HG03521 (cell line): Measurements from ENCODE around the gene TP53BP1.
"Not testable (repeated sequence)": the region's sequence is repeated elsewhere in the genome, so short reads cannot be mapped to it uniquely, and the experiment has no call there.

Experiments used
- ATAC-seq: cut with Tn5 transposase; IDR thresholded peaks from one replicate; pipeline ENCODE4 v1.9.1; 2021; ENCODE audit warnings: mild to moderate bottlenecking, moderate library complexity; ENCODE audit not compliant: unreplicated experiment

The TP53BP1 gene

DNA sequence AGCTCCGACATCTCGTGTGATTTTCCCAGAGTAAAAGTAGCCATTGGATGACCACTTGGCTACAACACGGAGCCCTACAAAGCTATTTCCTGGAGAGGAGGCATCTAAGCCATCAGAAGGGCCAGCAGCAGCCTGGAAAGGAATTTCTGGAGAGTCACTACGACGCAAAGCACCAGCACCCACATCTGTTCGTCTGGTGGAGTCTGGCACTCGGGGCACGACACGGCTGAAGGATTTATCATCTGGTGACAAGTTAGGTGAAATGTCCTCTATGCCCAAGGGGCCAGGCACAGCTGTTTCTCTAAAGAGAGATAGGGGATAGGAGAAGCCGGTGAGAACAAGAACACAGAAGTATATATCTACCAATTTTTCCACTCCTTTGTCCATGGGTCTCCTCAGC, 72.5 kb downstream of the TP53BP1 start:
- ATAC-seq: no peak

DNA sequence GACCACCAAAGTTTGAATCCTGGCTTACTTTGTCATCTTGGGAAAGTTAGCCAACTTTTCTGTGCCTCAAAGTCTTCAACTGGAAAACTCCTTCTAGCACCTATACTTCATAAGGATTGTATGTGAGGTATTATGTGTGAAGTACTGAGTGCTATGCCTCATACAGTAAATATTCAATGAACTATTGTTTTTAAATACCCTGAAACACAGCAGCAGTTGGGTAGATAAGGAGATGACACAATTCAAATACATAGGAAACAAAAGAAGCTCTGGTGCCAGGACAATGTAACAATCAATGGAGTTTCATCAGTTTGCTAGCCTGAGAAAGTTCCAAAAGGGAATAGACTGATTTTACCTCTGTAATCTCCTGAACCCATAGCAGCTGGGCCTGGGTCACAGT, 78.8 kb downstream of the TP53BP1 start:
- ATAC-seq: no peak

DNA sequence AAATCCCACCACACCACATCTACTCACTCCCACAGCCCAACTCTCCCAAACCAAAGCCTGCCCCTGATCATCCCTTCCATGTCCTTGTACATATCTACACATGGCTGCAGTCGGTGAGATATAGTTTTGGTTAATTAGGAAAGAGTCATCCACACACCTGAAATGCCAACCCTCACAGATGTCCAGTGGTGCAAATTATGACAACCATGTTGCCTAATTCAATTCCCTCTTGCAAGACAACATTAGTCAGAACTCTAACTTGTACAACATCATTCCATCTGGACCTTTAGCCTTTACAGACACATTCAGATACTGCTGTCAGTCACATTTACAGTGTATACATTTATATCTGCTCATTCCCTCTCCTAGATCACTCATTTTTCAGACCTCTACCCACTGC, 80.9 kb downstream of the TP53BP1 start:
- ATAC-seq: no peak

DNA sequence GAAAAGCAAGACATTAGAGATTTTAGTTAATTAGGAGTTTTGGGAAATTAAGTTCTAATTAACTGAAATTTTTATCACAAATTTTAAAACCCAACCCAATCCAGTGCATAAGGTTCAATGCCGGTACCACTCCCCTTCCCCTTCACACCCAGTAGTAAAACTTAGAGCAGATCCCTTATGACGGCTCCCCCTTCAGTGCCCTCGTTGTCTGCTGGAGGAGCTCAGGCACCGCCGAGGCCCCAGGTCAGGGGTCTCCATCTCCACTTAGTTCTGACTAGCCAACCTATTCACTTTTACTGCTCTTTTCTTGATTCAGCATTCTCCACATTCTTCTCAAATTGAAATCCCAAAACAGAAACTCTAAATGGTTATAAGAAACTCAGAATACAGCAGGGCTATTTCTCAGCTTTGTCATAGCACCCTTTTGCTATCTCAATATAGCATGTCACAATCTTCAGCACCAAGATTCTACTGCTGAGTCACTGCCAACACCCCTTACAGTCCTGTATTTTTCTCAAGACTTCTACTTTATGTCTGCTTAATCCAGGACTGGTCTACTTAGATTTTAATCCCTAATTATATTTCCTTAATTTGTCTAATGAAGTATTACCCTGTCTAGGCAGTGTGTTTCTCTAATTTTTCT, 82.3 kb downstream of the TP53BP1 start:
- ATAC-seq: no peak

DNA sequence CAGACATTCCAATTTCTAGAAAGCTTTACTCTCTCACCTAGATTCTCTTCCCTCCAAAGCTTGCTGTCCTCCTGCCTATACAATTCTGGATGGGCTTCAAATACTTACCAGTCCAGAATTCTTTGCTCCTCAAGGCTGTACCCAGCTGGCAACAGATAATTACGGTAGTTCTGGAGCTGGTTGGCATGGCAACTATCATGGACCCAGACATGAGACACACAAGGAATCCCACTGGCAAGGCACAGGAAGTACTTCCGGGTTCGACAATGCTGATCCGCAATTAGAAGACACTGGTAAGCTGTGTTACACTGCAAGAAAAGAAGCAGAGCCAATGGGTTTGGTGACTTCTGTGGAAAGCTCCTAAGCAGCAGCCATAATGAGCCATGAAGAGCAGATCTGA, 84.2 kb downstream of the TP53BP1 start:
- no peak for ATAC-seq

DNA sequence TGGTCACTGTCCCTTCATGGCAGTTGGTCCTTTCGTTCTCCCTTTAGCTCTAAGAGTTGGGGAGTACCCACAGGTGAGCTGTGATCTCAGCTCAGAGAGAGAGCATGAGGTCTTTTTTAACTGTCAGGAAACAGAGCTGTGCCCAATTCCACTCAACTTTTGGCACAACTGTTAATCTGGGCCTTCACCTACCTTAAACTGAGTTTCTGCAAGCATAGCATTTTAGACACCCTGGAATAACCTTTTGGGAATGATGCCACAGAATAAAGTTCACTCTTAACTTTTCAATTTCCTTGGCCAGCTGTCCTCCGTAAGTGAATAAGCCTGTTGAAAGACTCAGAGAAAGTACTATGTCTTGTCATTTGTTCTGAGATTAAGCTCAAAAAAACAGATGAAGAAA, 86.1 kb downstream of the TP53BP1 start:
- ATAC-seq: no peak

DNA sequence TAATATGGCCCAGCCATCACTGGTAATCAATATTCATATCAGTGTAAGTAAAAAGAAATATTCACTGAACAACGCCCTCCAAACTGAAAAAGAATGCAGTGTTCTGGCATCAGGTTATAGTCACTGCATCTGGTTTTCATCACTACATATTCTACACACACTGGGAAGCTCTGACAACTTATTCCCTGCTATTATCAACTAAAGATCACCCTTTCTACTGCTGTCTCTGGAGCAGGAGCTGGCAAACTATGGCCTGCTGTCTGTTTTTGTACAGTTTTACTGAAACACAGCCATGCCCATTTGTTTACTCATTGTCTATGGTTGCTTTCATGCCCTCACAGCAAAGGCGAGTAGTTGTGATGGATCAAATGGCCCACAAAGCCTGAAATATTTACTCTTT, 86.8 kb downstream of the TP53BP1 start:
- no peak for ATAC-seq

DNA sequence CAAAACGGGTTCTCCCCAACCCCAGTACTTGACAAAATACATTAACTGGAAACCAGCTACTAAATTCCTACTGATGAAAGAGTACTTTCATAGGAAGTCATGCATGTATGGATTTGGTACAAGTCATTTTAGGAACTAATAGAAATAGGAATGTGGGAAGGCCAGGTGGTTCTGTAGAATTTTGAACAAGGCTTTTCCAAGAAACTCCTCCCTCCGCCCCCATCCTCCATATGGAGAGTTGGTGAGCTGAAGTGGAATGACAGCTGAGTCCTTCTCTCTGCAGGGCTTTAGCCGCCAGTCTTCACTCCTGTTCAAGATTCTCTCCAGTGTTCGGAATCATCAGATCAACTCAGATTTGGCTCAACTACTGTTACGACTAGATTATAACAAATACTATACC, 88.8 kb downstream of the TP53BP1 start:
- ATAC-seq: no peak

DNA sequence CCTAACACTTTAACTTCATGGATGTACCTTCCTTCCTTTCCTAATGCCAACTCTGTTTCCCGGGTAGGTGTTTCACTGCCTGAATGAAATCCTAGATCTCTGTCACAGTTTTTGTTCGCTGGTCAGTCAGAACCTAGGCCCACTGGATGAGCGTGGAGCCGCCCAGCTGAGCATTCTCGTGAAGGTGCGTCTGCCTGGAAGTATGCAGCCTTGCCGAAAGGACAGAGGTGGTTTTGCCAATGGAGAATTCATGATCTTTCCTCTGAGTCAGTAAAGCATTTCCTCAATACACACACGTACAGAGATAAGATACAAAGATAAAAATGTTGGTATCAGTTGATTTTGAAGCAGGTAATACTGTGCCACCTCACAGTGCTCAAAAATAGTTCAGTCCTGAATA, 89.3 kb downstream of the TP53BP1 start:
- no peak for ATAC-seq

DNA sequence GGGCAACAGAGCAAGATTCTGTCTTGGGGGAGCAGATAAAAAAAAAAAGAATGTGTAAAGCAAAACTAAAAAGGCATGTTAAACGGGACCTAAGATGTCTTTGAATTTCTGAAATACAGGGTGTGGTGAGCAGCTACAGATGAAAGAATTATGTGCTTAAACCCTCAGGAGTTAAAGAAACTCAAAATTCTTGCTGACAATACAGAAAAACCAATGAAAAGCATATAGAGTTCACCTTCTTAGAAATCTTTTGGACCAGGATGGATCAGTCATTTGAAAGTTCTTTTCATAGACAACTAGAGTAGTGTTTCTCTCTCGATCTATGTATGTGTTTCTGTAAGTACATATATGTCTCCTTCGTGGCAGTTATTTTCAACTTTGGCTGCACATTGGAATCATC, 90.7 kb downstream of the TP53BP1 start:
- no peak for ATAC-seq

DNA sequence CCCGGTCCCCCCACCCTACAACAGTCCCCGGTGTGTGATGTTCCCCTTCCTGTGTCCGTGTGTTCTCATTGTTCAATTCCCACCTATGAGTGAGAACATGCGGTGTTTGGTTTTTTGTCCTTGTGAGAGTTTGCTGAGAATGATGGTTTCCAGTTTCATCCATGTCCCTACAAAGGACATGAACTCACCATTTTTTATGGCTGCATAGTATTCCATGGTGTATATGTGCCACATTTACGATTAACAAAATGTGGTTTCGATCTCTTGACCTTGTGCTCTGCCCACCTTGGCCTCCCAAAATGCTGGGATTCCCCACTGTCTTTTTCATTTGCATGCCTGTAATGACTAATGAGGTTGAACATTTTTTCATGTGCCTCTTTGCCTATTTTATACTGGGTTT, 99.4 kb downstream of the TP53BP1 start:
- not testable (repeated sequence) for ATAC-seq

DNA sequence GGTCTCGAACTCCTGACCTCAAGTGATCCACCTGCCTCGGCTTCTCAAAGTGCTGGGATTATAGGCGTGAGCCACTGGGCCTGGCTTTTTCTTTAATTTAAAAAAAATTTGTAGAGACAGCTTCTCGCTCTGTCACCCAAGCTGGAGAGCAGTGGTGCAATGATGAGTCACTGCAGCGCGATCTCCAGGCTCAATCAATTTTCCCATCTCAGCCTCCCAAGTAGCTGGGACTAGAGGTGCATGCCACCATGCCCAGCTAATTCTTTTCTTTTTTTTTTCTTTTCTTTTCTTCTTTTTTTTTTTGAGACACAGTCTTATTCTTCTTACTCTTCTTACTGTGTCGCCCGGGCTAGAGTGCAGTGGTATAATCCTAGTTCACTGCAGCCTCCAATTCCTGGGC, 102.2 kb downstream of the TP53BP1 start:
- ATAC-seq: no peak

DNA sequence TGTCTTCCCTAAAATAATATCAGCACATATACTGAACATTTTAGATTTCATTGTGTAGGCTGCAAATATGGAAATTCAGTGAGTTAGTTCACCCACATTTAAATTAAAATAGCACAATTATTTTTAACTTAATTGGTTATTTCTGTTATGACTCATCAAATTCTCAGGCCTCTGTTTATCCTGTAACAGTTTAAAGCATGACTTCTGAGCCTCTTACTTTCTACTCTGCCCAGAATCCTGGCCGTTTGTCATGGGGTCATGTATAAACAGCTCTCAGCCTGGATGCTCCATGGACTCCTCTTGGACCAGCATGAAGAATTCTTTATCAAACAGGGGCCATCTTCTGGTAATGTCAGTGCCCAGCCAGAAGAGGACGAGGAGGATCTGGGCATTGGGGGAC, 109.9 kb downstream of the TP53BP1 start:
- no peak for ATAC-seq

DNA sequence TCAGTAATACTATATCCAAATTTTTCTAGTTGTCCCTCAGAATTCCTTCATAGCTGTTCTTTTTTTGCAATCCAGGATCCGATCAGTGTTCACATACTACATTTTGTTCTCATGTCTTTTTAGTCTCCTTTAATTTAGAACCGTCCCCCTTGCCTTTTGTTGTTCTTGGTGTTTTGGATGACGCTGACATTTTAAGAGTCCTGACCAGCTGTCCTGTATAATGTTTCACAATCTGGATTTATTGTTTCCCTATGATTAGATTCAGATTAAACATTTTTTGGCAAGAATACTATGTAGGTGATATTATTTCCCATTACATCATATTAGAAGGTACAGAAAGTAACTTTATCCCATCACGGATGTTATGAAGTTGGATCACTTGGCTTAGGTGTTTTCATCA, 110.6 kb downstream of the TP53BP1 start:
- ATAC-seq: no peak

DNA sequence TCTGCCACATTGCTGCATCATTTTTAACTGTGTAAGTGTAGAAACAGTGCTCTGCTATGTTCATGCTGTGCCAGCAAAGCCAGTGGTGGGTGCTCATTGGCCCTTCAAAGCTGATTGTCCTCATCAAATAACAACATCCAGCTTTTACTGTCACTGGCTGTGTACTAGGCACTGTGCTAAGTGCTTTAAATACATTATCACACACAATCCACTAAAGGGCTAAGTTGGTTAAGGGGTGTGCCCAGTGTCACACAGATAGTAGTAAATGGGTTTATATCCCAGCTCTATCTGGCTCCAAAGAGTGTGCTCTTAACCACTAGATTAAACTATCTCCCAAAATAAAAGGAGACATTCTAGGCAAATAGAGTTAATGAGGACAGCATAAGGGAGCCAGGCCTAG, 114.4 kb downstream of the TP53BP1 start:
- ATAC-seq: no peak

DNA sequence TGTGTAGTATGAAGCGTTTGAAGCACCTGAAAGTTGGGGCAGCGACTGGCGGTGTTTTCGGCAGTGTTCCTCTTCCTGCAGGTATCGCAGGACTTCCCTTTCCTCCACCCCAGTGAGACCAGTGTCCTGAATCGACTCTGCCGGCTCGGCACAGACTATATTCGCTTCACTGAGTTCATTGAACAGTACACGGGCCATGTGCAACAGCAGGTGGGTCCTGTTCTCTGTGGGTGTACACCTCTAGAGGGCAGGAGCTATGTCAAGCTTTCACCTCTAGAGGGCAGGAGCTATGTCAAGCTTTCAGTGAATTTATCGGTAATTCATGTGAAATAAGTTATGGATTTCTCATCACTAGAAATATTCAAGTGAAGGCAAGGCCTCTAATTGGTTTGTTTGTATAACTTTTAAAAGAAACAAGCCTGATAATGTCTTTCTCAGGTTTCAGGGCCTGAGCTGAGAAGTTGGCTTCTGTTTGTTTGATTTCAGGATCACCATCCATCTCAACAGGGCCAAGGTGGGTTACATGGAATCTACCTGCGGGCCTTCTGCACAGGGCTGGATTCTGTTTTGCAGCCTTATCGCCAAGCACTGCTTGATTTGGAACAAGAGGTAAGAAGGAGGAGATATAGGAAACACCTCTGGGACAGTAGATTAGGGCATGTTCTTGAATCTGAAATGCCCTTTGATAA, 116.8 kb downstream of the TP53BP1 start:
- ATAC-seq: no peak

DNA sequence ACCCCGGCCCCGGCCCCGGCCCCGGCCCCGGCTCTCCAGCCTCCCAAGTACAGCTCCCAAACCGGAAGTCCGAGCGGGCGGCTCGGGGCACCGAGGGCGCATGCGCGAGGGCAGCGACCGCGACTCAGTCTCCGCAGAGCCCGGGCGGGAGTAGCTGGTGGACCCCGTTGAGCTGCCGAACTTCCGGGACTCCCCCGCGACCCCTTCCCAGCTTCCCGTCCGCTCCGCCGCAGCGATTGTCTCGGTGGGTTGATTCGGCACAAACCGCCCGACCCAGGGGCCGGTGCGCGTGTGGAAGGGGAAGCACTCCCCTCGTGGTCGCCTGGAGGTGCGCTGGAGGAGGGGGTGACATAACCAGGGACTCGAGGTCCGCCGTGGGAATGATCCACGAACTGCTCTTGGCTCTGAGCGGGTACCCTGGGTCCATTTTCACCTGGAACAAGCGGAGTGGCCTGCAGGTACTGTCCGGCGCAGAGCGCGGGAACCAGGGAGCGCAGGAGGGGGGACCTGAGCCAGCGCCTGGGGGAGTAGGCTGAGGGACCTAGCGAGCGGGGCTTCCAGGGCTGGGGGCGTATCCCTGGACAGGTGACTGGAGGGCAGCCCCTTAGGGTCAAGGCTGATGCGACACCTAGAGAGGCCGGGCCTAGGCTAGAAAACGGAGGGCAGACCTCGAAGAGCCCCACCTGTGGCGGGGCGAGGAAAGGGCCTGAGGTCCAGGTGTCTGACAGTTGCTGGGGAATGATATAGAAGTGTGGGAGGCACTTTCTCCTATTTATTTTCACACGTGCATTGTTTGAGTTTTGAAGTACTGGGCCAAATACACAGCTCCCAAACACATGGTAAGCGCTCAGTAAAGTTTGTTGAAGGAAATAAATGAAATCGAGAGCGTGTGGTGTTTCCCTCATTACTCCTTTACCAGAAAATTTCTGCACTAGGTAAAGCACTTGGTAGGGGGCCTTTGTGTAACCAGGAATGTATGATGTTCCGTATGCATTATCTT, 121.7 kb downstream of the TP53BP1 start, which contains the start of the genes TUBGCP4 and ZSCAN29:
Gene TUBGCP4 (plus strand): TSS at position 127 of the 1,000 bp plus-strand sequence. CDS start 254 bp downstream, at position 381.
Gene ZSCAN29 (minus strand): TSS at position 69 of the 1,000 bp plus-strand sequence. CDS start 1,130 bp downstream, outside the sequence.
- ATAC-seq: peak; percentile 70

DNA sequence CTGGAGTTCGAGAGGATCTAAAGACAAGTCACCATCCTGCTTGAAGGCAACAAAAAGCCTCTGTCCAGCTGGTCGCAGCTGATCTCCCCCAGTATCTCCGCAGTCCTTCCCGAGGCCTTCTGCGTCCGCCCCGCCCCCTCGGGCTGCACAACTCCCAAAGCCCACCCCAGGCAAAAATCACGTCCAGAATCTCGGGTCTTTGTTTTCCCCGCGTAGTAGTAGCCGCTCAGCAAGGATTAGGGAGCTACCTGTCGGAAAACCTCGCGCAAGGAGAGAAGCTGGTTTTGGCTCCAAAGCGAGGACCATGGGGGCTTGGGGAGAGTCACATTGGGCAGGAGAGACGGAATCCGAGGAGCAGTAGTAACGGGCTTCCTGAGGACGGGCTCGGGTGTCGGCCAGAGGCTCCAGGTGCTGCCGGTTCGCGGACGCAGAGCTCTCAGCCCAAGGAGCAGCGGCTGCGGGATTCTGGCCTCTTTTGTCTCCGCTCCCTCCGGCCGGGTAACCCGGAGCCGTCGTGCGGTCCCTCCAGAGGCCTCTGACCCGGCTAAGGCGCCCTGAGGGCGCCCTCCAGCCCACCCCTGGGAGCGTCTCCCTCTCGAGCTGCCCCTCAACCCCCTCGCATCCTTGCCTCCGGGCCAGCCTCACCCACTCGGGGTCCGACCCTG, 122.5 kb downstream of the TP53BP1 start:
- ATAC-seq: peak; percentile 26

DNA sequence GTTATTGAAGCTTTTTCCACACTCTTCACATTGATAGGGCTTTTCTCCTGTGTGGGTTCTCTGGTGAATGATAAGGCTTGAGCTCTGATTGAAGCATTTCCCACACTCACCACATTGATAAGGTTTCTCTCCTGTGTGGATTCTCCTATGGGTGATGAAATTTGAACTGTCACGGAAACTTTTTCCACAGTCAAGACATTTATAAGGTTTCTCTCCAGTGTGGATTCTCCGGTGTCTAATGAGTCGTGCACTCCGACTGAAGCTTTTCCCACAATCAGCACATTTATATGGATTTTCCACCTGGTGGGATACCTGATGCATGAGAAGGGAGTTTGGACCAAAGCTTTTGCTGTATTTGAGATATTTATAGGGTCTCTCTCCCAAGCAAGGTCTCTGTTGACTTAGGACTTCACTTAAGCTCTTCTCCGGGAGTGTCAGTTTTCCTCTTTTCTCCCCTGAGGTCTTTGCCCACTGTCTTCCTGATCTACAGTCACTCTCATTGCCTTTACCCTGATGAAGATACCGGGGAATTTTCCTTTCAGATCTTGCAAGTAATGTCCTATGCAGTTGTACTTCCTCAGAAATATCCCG, 131.5 kb downstream of the TP53BP1 start:
- ATAC-seq: no peak

DNA sequence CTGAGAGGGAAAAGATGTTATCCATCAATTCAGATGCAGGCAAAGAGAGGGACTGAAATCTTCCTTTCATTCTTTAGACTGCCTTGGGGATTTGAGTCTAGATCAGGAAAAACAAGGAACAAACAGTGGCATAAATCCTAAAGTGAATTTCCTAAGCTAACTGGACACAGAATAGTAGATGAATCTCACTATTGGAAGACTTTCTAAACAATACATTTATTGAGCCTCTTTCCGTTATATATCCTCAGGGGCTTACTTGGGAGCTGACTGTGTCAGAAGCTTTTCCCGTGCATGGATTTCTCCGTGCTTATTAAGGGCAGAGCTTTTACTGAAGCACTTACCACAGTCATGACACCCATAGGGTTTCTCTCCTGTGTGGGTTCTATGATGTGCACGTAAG, 132.1 kb downstream of the TP53BP1 start:
- ATAC-seq: no peak
